ENCODE data around the gene MANBA.
A peak's percentile ranks its signal among the peaks of the same experiment; 100 is the strongest.

The MANBA gene

GRCh38 chr4:102760645-102761295 is at the start of gene MANBA:
TSS of gene MANBA (minus strand) at chr4:102760968. CDS start at chr4:102760894, 74 bp downstream.
- peak; percentile 30 to 33 for DNase-seq

DNA sequence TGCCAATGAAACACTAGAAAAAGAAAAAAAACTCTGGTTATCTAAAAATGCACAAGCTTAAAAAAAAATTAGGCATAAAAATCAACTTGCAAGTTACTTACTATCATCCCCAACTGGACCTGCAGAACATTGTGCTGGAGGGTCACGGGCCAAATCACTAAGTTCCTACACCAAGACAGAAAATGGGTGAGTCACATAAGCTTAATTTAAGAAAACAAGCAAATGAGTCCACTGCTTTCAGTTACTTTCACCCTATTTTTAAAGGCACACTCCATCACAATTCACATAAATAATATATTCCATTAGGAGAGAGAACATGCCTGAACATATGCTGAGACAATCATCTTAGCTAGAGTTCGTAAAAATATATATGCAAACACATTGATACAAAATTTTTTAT is 48.9 kb upstream of the MANBA start:
- DNase-seq: no peak

DNA sequence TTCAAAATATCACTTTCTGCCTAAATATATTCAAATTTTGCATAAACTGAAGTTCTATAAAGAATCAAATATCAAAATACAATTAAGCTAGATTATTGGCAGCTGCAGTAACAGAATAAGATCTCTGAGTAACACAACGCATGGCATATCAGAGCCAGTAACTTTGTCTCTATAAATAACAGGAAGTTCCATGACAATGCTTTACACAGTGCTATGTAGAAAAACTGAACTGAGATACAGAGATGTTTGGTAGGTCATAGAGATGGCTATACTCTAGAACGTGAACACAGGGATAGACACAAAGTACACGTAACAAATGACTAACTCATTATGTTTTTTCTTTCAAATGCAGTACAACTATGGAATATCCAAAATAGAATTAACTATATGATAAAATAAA is 48.4 kb upstream of the MANBA start:
- no peak for DNase-seq

DNA sequence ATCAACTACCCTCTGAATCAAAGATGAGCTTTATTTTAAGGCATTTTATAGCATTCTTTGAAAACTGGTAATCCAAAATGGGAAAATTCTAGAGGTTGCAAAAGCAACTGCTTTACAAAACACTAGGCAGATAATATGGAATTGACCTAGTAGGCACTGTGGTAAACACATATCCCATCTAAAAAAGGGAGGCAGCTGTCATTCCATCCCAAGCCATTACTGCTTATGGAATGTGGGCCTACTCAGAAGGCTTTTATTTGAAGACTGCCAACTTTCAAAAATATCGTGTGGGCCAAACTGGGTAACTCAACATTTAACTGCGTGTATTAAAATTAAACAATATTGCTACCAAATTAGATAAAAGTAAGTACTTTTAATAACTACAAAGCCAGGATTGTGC is 47.2 kb upstream of the MANBA start:
- DNase-seq: no peak

DNA sequence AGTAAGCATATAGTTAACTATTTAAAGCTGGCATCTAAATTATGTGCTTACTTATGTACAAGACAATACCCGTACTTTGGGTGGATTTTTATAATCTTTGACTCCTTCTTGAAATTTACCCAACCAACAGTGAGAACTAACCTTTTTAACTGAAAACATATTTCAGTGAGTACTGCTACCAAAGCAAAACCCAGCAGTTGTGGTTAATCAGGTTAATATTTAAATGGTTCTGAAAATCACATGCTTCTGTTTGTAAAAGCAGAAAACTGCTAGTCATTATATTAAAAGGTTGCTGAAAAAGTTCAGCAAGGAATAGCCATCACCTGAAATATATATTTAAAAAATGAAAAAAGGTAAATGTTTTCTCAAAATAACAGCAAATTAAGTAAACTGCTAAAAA is 46.6 kb upstream of the MANBA start:
- DNase-seq: no peak

GRCh38 chr4:102799816-102800215 is 39.0 kb upstream of the MANBA start:
- no peak for DNase-seq

- DNase-seq: no peak
Observed at GRCh38 chr4:102794999-102795398, 34.2 kb upstream of the MANBA start.

DNA sequence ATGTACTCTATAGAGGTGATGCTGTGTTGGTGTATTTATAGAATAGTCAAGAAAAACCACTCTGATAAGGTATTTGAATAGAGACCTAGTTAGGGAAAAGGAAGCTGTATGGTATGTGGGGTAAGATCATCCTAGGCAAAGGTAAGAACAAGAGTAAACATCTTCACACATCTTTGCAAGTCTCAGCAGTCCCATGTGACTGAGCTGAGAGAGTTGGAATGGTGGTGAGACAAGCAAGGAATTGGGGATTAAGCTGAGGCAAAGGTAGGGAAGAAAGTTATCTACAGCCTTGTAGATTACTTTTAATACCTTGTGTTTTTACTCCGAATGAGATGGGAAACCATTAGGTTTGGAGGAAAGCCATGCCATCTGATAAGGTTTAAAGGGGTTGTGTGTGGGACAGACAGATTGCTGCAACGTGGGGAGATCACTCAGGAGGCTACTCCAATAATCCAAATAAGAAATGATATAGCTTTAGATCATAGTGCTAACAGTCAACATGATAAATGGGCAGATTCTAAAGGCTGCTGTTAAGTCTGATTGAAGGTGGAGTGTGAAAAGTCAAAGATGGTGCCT is 31.7 kb upstream of the MANBA start:
- no peak for DNase-seq

DNA sequence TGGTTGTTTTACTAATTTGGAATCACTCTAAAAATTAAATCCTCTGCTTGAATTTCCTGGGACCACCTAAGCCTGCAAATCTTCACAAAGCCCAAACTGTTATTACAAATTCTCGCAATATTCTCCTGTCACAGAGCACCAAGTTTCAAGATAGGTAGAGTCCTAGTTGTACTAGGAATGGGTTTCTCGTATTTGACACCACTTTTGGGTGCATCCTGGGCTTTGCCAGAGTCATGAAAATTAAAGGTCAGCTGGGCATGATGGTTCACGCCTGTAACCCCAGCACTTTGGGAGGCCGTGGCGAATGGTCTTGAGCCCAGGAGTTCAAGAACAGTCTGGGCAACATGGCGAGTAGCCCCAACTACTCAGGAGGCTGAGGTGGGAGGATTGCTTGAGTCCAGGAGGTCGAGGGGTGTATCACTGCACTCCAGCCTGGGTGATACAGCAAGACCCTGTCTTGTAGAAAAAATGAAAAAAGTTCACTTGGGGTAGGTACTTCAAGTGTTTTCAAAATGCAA is 30.6 kb upstream of the MANBA start:
- DNase-seq: no peak

DNA sequence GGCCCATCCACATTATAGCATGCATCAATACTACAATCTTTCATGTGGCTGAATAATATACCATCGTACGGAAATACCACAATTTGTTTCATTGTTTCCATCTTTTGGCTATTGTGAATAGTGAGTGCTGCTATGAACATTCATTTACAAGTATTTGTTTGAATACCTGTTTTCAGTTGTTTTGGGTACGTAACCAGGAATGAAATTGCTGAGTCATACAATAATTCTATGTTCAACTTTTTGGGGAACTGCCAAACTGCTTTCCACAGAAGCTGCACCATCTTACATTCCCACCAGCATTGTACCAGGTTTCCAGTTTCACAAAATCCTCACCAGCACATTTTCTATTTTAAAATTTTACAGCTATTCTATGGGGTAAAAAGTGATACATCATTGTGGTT is 28.5 kb upstream of the MANBA start:
- DNase-seq: no peak

GRCh38 chr4:102787944-102788343 is 27.2 kb upstream of the MANBA start:
- DNase-seq: no peak

DNA sequence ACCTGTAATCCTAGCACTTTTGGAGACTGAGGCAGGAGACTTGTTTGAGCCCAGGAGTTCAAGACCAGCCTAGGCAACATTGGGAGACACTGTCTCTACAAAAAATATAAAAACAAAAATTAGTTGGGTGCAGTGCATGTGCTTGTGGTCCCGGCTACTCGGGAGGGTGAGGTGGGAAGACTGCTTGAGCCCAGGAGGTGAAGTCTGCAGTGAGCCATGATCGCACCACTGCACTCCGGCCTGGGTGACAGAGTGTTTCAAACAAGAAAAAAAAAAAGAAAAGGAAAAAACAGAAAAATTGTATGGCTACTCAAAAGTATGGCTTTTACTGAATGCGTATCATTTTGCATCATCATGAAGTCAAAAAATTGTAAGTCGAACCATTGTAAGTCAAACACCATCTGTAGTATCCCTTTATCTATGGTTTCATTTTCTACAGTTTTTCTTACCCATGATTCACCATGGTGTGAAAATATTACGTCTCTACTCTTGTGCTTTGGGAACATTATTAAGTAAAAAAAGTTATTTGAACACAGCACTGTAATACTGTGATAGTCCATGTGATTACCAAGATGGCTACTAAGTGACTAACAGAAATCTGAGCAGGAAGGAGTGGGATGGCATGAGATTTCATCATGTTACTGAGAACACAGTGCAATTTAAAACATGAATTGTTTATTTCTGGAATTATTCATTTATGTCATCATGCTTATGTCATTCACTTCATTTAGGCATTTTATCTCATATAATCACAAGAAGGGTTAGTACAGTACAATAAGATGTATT is 26.5 kb upstream of the MANBA start:
- no peak for DNase-seq

DNA sequence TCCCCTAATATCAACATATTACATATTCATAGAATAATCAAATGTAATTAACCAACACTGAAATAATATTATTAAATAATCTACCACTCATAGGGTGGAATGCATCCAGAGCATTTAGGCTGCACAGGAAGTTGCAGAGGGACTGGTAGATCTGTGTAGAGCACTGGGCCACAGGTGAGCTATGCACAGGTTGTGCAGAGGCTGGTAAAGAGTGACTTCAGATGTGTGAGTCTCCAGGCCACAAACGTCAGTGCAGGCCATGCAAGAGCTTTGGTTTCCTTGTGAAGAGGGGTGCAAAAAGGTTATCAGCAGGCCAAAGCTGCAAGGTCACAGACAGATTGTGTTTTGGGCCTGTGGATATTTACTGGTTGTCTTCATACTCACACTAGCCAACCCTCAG is 25.5 kb upstream of the MANBA start:
- no peak for DNase-seq

- DNase-seq: no peak
Observed at GRCh38 chr4:102783006-102783405, 22.2 kb upstream of the MANBA start.

- no peak for DNase-seq
Observed at GRCh38 chr4:102781570-102781969, 20.8 kb upstream of the MANBA start.

GRCh38 chr4:102780476-102781144 is 19.8 kb upstream of the MANBA start:
- no peak for DNase-seq

GRCh38 chr4:102779204-102779603 is 18.4 kb upstream of the MANBA start:
- no peak for DNase-seq

GRCh38 chr4:102778720-102779119 is 18.0 kb upstream of the MANBA start:
- DNase-seq: no peak

DNA sequence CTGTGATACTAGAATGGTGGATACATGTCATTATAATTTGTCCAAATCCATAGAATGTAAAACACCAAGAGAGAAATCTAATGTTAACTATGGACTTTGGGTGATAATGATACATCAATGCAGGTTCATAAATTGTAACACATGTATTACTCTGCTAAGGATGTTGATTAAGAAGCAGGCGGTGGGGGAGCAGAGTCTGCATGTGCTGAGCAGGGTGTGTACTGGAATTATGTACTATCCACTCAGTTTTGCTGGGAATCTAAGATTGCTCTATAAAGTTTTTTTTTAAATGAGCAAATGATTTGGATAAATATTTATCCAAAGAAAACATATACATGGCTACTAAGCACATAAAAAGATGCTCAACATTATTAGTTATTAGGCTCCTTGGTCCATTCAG is 15.0 kb upstream of the MANBA start:
- no peak for DNase-seq

DNA sequence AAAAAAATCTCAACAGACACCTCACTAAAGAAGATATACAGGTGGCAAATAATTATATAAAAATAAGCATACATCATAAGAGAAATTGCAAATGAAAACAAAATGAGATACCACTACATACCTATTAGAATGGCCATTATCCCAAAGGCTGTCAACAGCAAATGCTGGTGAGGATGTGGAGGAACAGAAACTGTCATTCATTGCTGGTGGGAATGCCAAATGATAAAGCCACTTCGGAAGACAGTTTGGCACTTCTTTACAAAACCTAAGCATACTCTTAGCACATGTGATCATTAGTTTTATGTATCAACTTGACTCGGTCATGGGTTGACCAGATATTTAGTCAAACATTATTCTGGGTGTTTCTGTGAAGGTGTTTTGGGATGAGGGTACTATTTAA is 13.5 kb upstream of the MANBA start:
- no peak for DNase-seq

GRCh38 chr4:102772738-102773340 is 12.1 kb upstream of the MANBA start:
- no peak for DNase-seq

- DNase-seq: no peak
Observed at GRCh38 chr4:102764901-102765300, 4.1 kb upstream of the MANBA start.

- no peak for DNase-seq
Observed at GRCh38 chr4:102761906-102762305, 1.1 kb upstream of the MANBA start.
